Naive thymus-derived CD8-positive, alpha-beta T cell (primary cell): ENCODE results near the gene NRIP1. TPM values are rescaled to one million over a fixed set of nuclear protein-coding genes. Genes with fewer than 3 reads are reported as not detected.
A peak's percentile ranks its signal among the peaks of the same experiment; 100 is the strongest.

Experiments used
- ATAC-seq, 2 donors: fragments of 150-1000 bp; cut with Tn5 transposase in 1 of 2; sonication (Bioruptor Pico), chemical (Tn5 transposase) in 1 of 2; 1 replicate in 1 of 2; 2 replicates in 1 of 2; pipeline ENCODE4 v1.10.0; 2021; ENCODE audit warnings: mild to moderate bottlenecking in 2 of 2, moderate library complexity in 2 of 2
- POLR2A ChIA-PET: fragments of 350-600 bp; sonication (Branson Sonifier 250); formaldehyde crosslinking; loops from one replicate; lab custom pipeline; 2021; ENCODE audit warnings: antibody characterized with exemption; lab: Charles Lee
- DNase-seq, 10 donors: peaks; one replicate each; pipeline versions ENCODE4 v3.0.0 to v3.0.0-alpha.2; 2020 to 2022
- H3K27ac Mint-ChIP-seq, 10 donors: one replicate each; pipeline ENCODE4 v1.8.0; 2020 to 2022; ENCODE audit warnings: mild to moderate bottlenecking in 10 of 10, mixed read lengths in 10 of 10, moderate library complexity in 4 of 10, inconsistent platforms in 1 of 10
- H3K27me3 Mint-ChIP-seq, 5 donors: one replicate each; pipeline ENCODE4 v1.8.0; 2021 to 2022; ENCODE audit warnings: mixed read lengths in 5 of 5
- H3K36me3 Mint-ChIP-seq, 3 donors: one replicate each; pipeline ENCODE4 v1.8.0; 2020 to 2022; ENCODE audit warnings: mixed read lengths in 3 of 3, mild to moderate bottlenecking in 2 of 3, inconsistent platforms in 1 of 3
- H3K4me1 Mint-ChIP-seq, 4 donors: one replicate each; pipeline ENCODE4 v1.8.0; 2021 to 2022; ENCODE audit warnings: mixed read lengths in 4 of 4
- H3K4me3 Mint-ChIP-seq, 10 donors: one replicate each; pipeline ENCODE4 v1.8.0; 2020 to 2022; ENCODE audit warnings: mild to moderate bottlenecking in 10 of 10, mixed read lengths in 10 of 10, moderate library complexity in 6 of 10, inconsistent platforms in 1 of 10
- H3K9me3 Mint-ChIP-seq, 9 donors: one replicate each; pipeline ENCODE4 v1.8.0; 2020 to 2022; ENCODE audit warnings: mixed read lengths in 9 of 9, mild to moderate bottlenecking in 3 of 9, inconsistent platforms in 1 of 9, moderate library complexity in 1 of 9
- polyA plus RNA-seq, 3 donors: library from polyadenylated mRNA; unstranded; fragments of 300-500 nt; fragmentation: Illumina TruSeq; gene quantifications; one replicate each; pipeline ENCODE4 v1.2.3, GENCODE V29; 2021
- total RNA-seq, 8 experiments: library from RNA in 2 of 8; stranded (reverse) in 2 of 8; gene quantifications; one replicate each; pipeline ENCODE4 v1.2.3 and lab custom pipeline; 2021 to 2026

Gene NRIP1
- total and polyA plus RNA-seq, 5 experiments from 2014 or later, result 26.6 to 51.3 (median 38.8) TPM

DNA sequence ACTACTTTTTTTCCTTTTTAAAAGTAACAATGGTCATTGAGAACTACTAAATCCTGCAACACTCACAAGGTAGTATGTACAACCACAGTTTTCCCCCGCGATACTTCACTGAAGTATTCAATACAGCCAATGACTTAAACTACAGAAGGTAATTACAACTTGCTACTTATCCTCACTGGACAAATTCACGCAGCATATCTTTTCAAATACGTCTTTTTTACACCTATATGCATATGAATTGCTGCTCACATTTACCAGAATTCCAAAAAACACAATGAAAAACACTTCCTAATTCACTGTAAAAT is 12.4 kb downstream of the NRIP1 start:
- POLR2A ChIA-PET, result no interaction called here
- peaks cover 38 to 91% (median 73%) of the 10 kb centered on the region in 4 donors for H3K4me1 Mint-ChIP-seq
- no peaks in the 10 kb centered on the region for H3K27me3 Mint-ChIP-seq
- DNase-seq, result no peak
- H3K36me3 Mint-ChIP-seq, result no peaks in the 10 kb centered on the region
- H3K27ac Mint-ChIP-seq, result peak overlapping the region in 8 of 10 donors; percentile 0 to 69 (median 44)
- no peaks in the 10 kb centered on the region for H3K9me3 Mint-ChIP-seq
- H3K4me3 Mint-ChIP-seq, result peak overlapping the region; percentile 31 to 91 (median 79)
- no peak for ATAC-seq

- Mint-ChIP-seq H3K27ac (peak overlapping the region in 9 of 10 donors; percentile 0 to 78 (median 61)), H3K27me3 (no peaks in the 10 kb centered on the region), H3K36me3 (peaks cover 0 to 2% (median 0%) of the 10 kb centered on the region in 3 donors), H3K4me1 (peaks cover 37 to 86% (median 70%) of the 10 kb centered on the region in 4 donors), H3K9me3 (no peaks in the 10 kb centered on the region), H3K4me3 (peak overlapping the region; percentile 60 to 91 (median 80))
- POLR2A ChIA-PET, result interaction anchor here (0.8 kb wide), 1 partner anchor 13 kb away, joined by 4 read pairs; the partner anchor contains the start of gene NRIP1
- no peak for DNase-seq
- ATAC-seq, result peak; percentile 7 to 10
These were observed 12.9 kb downstream of the NRIP1 start for GRCh38 chr21:15051644-15052458.

GRCh38 chr21:15050568-15051377 is 14.0 kb downstream of the NRIP1 start:
- Mint-ChIP-seq H3K9me3 (peaks cover 0 to 7% (median 0%) of the 10 kb centered on the region in 9 donors), H3K27ac (peak overlapping the region in 9 of 10 donors; percentile 52 to 93 (median 76)), H3K4me1 (peaks cover 40 to 86% (median 73%) of the 10 kb centered on the region in 4 donors), H3K27me3 (no peaks in the 10 kb centered on the region), H3K4me3 (peak overlapping the region; percentile 60 to 91 (median 80)), H3K36me3 (peaks cover 0 to 4% (median 0%) of the 10 kb centered on the region in 3 donors)
- DNase-seq (peak in 3 of 10 donors; percentile 25 to 28 (median 26)), ATAC-seq (peak; percentile 67 to 76)
- POLR2A ChIA-PET, result interaction anchor here (2.0 kb wide), 1 partner anchor 14 kb away, joined by 7 read pairs; the partner anchor contains the start of gene NRIP1

DNA sequence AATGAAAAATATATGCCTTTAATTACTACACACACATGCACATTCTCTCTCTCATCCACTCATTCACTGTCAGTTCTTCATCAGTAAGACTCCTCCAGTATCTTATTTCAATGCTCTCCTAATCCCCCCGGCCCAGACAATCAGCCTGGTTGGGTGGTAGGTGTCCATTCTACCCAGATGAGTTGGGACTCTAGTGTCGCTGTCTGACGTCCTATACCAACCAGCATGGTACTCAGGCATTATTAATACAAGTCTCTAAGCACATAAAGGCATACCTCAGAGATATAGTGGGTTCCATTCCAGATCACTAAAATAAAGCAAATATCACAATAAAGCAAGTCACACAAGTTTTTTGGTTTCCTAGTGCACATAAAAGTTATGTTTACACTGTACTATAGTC is 19.8 kb downstream of the NRIP1 start:
- Mint-ChIP-seq H3K27ac (peak overlapping the region in 1 of 10 donors; percentile 28), H3K4me1 (peaks cover 23 to 61% (median 43%) of the 10 kb centered on the region in 4 donors), H3K4me3 (peak overlapping the region in 1 of 10 donors; percentile 1), H3K27me3 (no peaks in the 10 kb centered on the region), H3K9me3 (peaks cover 0 to 7% (median 0%) of the 10 kb centered on the region in 9 donors), H3K36me3 (peaks cover 7 to 19% (median 18%) of the 10 kb centered on the region in 3 donors)
- DNase-seq (no peak), ATAC-seq (no peak)
- POLR2A ChIA-PET, result no interaction called here

GRCh38 chr21:15042531-15042930 is 22.3 kb downstream of the NRIP1 start:
- ATAC-seq (no peak), DNase-seq (no peak)
- peaks cover 19 to 47% (median 39%) of the 10 kb centered on the region in 4 donors for H3K4me1 Mint-ChIP-seq
- peaks cover 0 to 7% (median 0%) of the 10 kb centered on the region in 9 donors for H3K9me3 Mint-ChIP-seq
- H3K36me3 Mint-ChIP-seq, result peaks cover 7 to 34% (median 27%) of the 10 kb centered on the region in 3 donors
- no peaks in the 10 kb centered on the region for H3K27me3 Mint-ChIP-seq
- H3K4me3 Mint-ChIP-seq, result peak overlapping the region in 1 of 10 donors; percentile 12
- POLR2A ChIA-PET, result interaction anchor here (0.9 kb wide), 1 partner anchor 16 kb away, joined by 3 read pairs; no protein-coding TSS in a partner anchor
- peak overlapping the region in 1 of 10 donors; percentile 4 for H3K27ac Mint-ChIP-seq

DNA sequence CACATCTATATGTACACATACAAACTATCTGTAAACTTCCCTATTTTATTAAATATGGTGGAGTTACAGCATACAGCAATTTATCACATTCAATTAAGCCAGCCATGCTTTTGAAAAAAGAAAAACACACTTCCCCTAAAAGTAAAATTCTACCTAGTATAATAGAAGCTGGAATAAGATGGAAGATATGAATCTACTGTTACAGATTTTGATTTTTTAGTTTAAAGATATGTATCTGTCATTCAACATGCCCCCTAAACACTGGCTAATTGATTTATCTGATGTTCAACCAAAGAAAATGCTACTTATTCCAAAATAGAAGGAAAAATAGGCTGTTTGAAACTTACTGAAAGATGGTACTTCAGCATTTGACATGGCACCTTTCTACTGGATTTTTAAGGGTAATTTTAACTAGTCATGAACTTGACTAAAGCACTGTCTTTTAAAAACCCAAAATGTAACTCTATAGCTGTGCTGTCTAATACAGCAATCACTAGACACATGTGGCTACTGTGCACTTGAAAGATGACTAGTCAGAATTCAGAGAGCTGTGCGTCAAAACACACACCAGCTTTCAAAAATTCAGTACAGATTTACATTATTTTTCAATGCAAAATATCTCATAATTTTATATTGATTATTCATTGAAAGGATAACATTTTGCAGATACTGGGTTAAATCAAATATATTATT is 25.0 kb downstream of the NRIP1 start:
- H3K36me3 Mint-ChIP-seq, result peaks cover 7 to 36% (median 24%) of the 10 kb centered on the region in 3 donors
- no peak overlapping the region for H3K4me3 Mint-ChIP-seq
- no peaks in the 10 kb centered on the region for H3K27me3 Mint-ChIP-seq
- H3K9me3 Mint-ChIP-seq, result peaks cover 0 to 6% (median 0%) of the 10 kb centered on the region in 9 donors
- H3K27ac Mint-ChIP-seq, result no peak overlapping the region
- no peak for DNase-seq
- H3K4me1 Mint-ChIP-seq, result peaks cover 12 to 43% (median 32%) of the 10 kb centered on the region in 4 donors
- ATAC-seq, result no peak
- POLR2A ChIA-PET, result no interaction called here

- no peak overlapping the region for H3K27ac Mint-ChIP-seq
- H3K4me3 Mint-ChIP-seq, result no peak overlapping the region
- peaks cover 0 to 6% (median 0%) of the 10 kb centered on the region in 9 donors for H3K9me3 Mint-ChIP-seq
- no peak for DNase-seq
- no peak for ATAC-seq
- POLR2A ChIA-PET, result no interaction called here
- H3K27me3 Mint-ChIP-seq, result no peaks in the 10 kb centered on the region
- peaks cover 14 to 45% (median 32%) of the 10 kb centered on the region in 4 donors for H3K4me1 Mint-ChIP-seq
- H3K36me3 Mint-ChIP-seq, result peaks cover 6 to 30% (median 15%) of the 10 kb centered on the region in 3 donors
These were observed 26.9 kb downstream of the NRIP1 start for GRCh38 chr21:15037900-15038293.

- Mint-ChIP-seq H3K4me3 (no peak overlapping the region), H3K36me3 (peaks cover under 1 to 28% (median 11%) of the 10 kb centered on the region in 3 donors), H3K4me1 (peaks cover 11 to 44% (median 28%) of the 10 kb centered on the region in 4 donors), H3K9me3 (peaks cover 0 to 6% (median 0%) of the 10 kb centered on the region in 9 donors), H3K27me3 (no peaks in the 10 kb centered on the region), H3K27ac (no peak overlapping the region)
- ATAC-seq (no peak), DNase-seq (no peak)
- POLR2A ChIA-PET, result no interaction called here
These were observed 27.5 kb downstream of the NRIP1 start for GRCh38 chr21:15037095-15037899.

DNA sequence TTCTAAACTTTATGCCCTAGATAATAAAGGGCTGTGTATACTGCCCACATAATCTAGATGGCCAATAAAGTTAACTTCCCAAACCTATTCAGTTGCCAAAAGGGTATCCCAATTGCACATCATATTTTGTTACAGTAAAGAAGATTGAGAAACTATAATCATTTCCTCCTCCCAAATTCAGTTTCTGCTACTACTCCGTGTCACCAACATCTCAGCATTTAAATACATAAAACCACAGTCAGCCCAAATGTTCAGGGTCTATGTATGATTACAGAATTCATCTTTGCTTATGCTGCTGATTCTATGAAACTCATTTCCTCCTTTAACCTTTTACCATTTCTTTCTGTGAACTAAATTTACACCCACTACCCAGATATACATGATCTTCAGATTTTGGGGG is 28.6 kb downstream of the NRIP1 start:
- Mint-ChIP-seq H3K4me3 (no peak overlapping the region), H3K4me1 (peaks cover 13 to 44% (median 29%) of the 10 kb centered on the region in 4 donors)

GRCh38 chr21:15034126-15034853 is 30.5 kb downstream of the NRIP1 start:
- Mint-ChIP-seq H3K4me3 (peak overlapping the region in 1 of 10 donors; percentile 34), H3K27ac (peak overlapping the region in 3 of 10 donors; percentile 15 to 51 (median 40)), H3K9me3 (peaks cover 0 to 6% (median 0%) of the 10 kb centered on the region in 9 donors), H3K4me1 (peaks cover 16 to 46% (median 37%) of the 10 kb centered on the region in 4 donors), H3K27me3 (no peaks in the 10 kb centered on the region), H3K36me3 (peaks cover 0 to 24% (median 10%) of the 10 kb centered on the region in 3 donors)
- POLR2A ChIA-PET, result no interaction called here
- ATAC-seq, result no peak
- no peak for DNase-seq

More for the DNA sequence above, 28.6 kb downstream of the NRIP1 start:
- peaks cover 0 to 6% (median 0%) of the 10 kb centered on the region in 9 donors for H3K9me3 Mint-ChIP-seq
- POLR2A ChIA-PET, result no interaction called here
- peak overlapping the region in 1 of 10 donors; percentile 2 for H3K27ac Mint-ChIP-seq
- no peaks in the 10 kb centered on the region for H3K27me3 Mint-ChIP-seq
- ATAC-seq (no peak), DNase-seq (no peak)
- peaks cover 0 to 29% (median 15%) of the 10 kb centered on the region in 3 donors for H3K36me3 Mint-ChIP-seq
